ENCODE measurements around the gene MRPS6. TPM values are rescaled to one million over a fixed set of nuclear protein-coding genes. Genes with fewer than 3 reads are reported as not detected.

The MRPS6 gene
- total and polyA plus RNA-seq, 10 donors: 18.7 to 74.9 (median 37.7) TPM

- WGBS, 5 donors: 67 to 86% (median 79%) methylated on average over 3 of the region's 3 CpGs
- intact Hi-C loops (cut with DNase I; ENCODE audit: low total_unique reads): no loop called here
Measured at GRCh38 chr21:34065027-34065426, 8.4 kb upstream of the MRPS6 start.

DNA sequence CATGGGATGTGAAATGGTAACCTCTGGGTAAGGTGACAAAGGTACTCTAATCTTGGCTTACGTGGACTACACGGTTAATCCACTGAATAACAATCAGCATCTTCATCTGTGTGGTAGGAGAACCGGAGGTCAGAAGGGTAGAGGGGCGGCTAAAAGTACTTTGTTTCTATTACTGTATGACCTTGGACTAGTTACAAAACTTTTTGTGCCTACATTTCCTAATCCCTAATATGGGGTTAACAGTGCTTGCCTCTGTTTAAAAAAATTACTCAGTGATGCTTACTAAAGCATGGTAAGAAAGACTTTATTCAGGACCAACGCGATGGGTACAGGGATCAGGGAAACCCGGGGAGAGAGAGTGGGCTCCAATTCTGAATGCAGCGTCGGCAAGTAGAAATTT is 1.7 kb upstream of the MRPS6 start:
- TF ChIP-seq POLR2A (IDR thresholded peaks at IDR 0.05): no peak
- no peak for TF ChIP-seq POLR2AphosphoS5 (IDR thresholded peaks at IDR 0.05)
- TF ChIP-seq CTCF (IDR thresholded peaks at IDR 0.05 in 8 of 11, conservative IDR thresholded peaks at IDR 0.05 in 3 of 11): no peak
- H3K4me1 ChIP-seq: peaks cover 18 to 35% (median 29%) of the 10 kb centered on the region in 6 donors
- no peak for DNase-seq
- H3K4me3 ChIP-seq: no peak overlapping the region
- no peak overlapping the region for H3K27ac ChIP-seq
- H3K27me3 ChIP-seq (replicated peaks in 1 of 7): no peaks in the 10 kb centered on the region
- 83 to 93% (median 90%) methylated on average over 9 of the region's 9 CpGs for WGBS, 5 donors
- intact Hi-C loops (cut with DNase I; ENCODE audit: low total_unique reads): no loop called here
- no peaks in the 10 kb centered on the region for H3K9me3 ChIP-seq
- no peaks in the 10 kb centered on the region for H3K36me3 ChIP-seq

More at GRCh38 chr21:34065027-34065426, 8.4 kb upstream of the MRPS6 start:
- H3K9me3 ChIP-seq: peaks cover 0 to 4% (median 0%) of the 10 kb centered on the region in 8 donors
- no peaks in the 10 kb centered on the region for H3K36me3 ChIP-seq
- no peaks in the 10 kb centered on the region for H3K27me3 ChIP-seq (replicated peaks in 1 of 7)
- H3K4me1 ChIP-seq: no peaks in the 10 kb centered on the region
- no peak for DNase-seq
- TF ChIP-seq CTCF (IDR thresholded peaks at IDR 0.05 in 8 of 11, conservative IDR thresholded peaks at IDR 0.05 in 3 of 11) (no peak), POLR2AphosphoS5 (IDR thresholded peaks at IDR 0.05) (no peak), POLR2A (IDR thresholded peaks at IDR 0.05) (no peak)
- H3K27ac ChIP-seq: no peak overlapping the region
- no peak overlapping the region for H3K4me3 ChIP-seq

DNA sequence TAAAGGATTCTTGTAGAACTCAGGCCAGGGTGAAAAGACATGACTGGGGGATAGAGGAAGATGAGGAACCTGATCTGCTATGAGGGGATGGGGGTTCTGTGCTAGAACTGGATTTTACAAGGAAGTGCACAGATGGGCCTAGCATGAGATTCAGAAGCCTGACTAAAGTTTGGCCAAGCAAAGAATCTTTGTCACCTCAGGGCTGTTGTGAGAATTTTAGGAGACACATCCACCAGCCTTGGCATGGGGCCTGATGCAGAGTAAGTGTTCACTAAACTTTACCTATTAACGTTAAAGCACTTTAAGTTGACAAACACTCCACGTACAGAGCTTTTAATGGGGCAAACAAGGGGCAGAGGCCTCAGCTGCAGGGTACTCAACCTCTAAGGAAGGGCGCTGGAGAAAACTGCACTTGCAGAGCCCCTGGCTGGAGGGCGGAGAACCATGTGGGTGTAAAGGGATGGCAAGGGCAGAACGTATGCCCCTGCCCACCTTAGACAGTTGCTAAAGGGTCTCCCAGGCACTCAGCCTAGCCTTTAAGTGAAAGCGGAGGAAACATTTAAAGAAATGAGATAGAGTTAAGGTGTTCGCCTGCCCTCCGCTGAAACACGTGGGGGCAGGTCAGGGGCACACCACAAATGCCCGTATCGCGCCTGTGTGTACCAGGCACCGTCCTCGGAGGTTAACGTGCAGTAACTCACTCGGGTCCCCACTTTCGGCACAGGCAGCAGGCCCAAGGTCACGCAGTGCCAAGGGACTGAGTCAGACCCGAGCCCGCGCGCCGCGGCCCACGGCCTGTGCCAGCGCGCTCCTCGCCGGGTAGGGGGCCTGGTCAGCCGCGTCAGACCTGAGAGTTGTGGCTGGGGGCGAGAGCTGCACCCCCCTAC is 990 bp upstream of the MRPS6 start:
- intact Hi-C loops (cut with DNase I; ENCODE audit: low total_unique reads): no loop called here
- Histone ChIP-seq H3K4me1 (peaks cover 18 to 42% (median 36%) of the 10 kb centered on the region in 6 donors), H3K36me3 (no peaks in the 10 kb centered on the region), H3K27me3 (replicated peaks in 1 of 7) (no peaks in the 10 kb centered on the region), H3K9me3 (no peaks in the 10 kb centered on the region), H3K4me3 (peak overlapping the region; percentile 43 to 97 (median 88)), H3K27ac (peak overlapping the region; percentile 59 to 93 (median 87))
- DNase-seq: no peak
- WGBS, 5 donors: 53 to 94% (median 59%) methylated on average over 7 to 32 of the region's 32 CpGs
- TF ChIP-seq POLR2A (IDR thresholded peaks at IDR 0.05): no peak
- TF ChIP-seq CTCF (IDR thresholded peaks at IDR 0.05 in 8 of 11, conservative IDR thresholded peaks at IDR 0.05 in 3 of 11): no peak
- no peak for TF ChIP-seq POLR2AphosphoS5 (IDR thresholded peaks at IDR 0.05)

DNA sequence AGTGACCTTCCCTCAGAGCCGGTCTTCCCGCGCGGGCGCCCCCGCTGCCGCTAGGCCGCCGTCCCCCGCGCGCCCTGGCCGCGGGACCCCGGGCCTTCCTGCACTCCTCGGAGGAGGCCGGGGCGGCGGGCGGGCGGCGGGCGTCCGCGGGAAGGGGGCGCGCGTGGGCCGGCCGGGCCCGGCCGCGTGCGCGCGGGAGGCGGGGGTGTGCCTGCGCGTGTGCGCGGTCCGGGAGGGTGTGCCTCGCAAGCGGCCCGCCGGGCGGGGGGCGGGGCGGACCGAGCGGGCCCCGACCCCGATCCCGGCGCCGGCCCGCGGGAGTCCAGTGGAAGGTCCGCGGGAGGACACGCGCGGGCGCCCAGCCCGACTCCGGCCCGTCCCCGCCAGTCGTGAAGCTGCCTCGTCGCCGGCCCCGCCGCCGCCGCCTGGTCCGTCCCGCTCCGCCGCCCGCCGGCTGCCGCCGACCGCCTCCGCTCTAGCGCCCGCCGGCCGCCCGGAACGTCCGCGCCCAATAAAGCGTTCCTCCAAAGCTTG is 438 bp downstream of the MRPS6 start:
- TF ChIP-seq POLR2A (IDR thresholded peaks at IDR 0.05) (no peak), POLR2AphosphoS5 (IDR thresholded peaks at IDR 0.05) (no peak), CTCF (IDR thresholded peaks at IDR 0.05 in 8 of 11, conservative IDR thresholded peaks at IDR 0.05 in 3 of 11) (no peak)
- 0 to 1% (median 1%) methylated on average over 28 to 95 of the region's 95 CpGs for WGBS, 5 donors
- Histone ChIP-seq H3K9me3 (no peaks in the 10 kb centered on the region), H3K27ac (peak overlapping the region; percentile 81 to 93 (median 87)), H3K4me1 (peaks cover 19 to 56% (median 49%) of the 10 kb centered on the region in 6 donors), H3K27me3 (replicated peaks in 1 of 7) (no peaks in the 10 kb centered on the region), H3K36me3 (no peaks in the 10 kb centered on the region), H3K4me3 (peak overlapping the region; percentile 85 to 97 (median 90))
- peak; percentile 90 for DNase-seq
- intact Hi-C loops (cut with DNase I; ENCODE audit: low total_unique reads): no loop called here

Measured in spleen (tissue), 11 donors.